Adrenal gland (tissue), 5 donors: Measurements from ENCODE around the gene PERM1.

Experiments used
- CTCF ChIP-seq, 6 experiments: fragments of 450-650 bp in 4 of 6; fragments of 200-600 bp in 2 of 6; sonication (generic) in 1 of 6; IDR thresholded peaks; 1 replicate in 5 of 6; 2 replicates in 1 of 6; pipeline versions ENCODE4 v1.5.1 to v1.8.0; 2016 to 2021; ENCODE audit warnings: antibody characterized with exemption in 6 of 6, mild to moderate bottlenecking in 2 of 6, moderate library complexity in 1 of 6
- POLR2A ChIP-seq, 2 donors: fragments of 450-650 bp; IDR thresholded peaks; one replicate each; pipeline ENCODE4 v1.6.1; 2017; ENCODE audit warnings: antibody characterized with exemption in 2 of 2, mild to moderate bottlenecking in 2 of 2, moderate library complexity in 1 of 2
- donor health status: DM: no; HTN: no; CAD: no.

GRCh38 chr1:1006305-1007159 is 24.6 kb upstream of the PERM1 start:
- no peak for TF ChIP-seq CTCF (IDR thresholded peaks at IDR 0.05)
- no peak for TF ChIP-seq POLR2A (IDR thresholded peaks at IDR 0.05)
